Colonic mucosa (tissue), 4 donors: ENCODE results near the gene TEX10. TPM values are rescaled to one million over a fixed set of nuclear protein-coding genes. Genes with fewer than 3 reads are reported as not detected.

Source experiments
- DNase-seq: peaks from one replicate; pipeline ENCODE4 v3.0.0-alpha.2; 2020
- H3K27ac ChIP-seq: fragments of 200-600 bp; one replicate; pipeline ENCODE4 v1.8.0; 2021
- H3K27me3 ChIP-seq: fragments of 200-600 bp; one replicate; pipeline ENCODE4 v1.8.0; 2021
- H3K36me3 ChIP-seq: fragments of 200-600 bp; one replicate; pipeline ENCODE4 v1.8.0; 2021
- H3K4me1 ChIP-seq: fragments of 200-600 bp; one replicate; pipeline ENCODE4 v1.8.0; 2021; ENCODE audit warnings: mild to moderate bottlenecking
- H3K4me3 ChIP-seq: fragments of 200-600 bp; one replicate; pipeline ENCODE4 v1.8.0; 2021
- H3K9ac ChIP-seq, 2 donors: one replicate each; pipeline ENCODE4 v1.7.0; 2013; ENCODE audit warnings: control low read depth in 2 of 2, low read depth in 2 of 2, low read length in 2 of 2
- H3K9me3 ChIP-seq: fragments of 200-600 bp; one replicate; pipeline ENCODE4 v1.8.0; 2021
- intact Hi-C: fragments of 100-400 bp; cut with DNase I; formaldehyde crosslinking; loops from one replicate; pipeline ENCODE4 v1.14.1; 2022
- total RNA-seq, 2 donors: library from RNA; stranded (reverse); fragmentation: NEBNext Ultra II Directional in 1 of 2; extraction: Animal tissue kit (Norgen Biotek cat#: 25700) in 1 of 2; gene quantifications; one replicate each; pipeline ENCODE4 v1.2.1, GENCODE V29; 2021
- TF ChIP-seq, protein P1 (sequence below): fragments of 200-600 bp; IDR thresholded peaks from one replicate; pipeline ENCODE4 v1.8.0; 2022; ENCODE audit warnings: antibody characterized with exemption, mild to moderate bottlenecking
- donor health status: healthy.
- donor health status: DM: no; HTN: no; CAD: no.
- donor health status: DM: no; HTN: no; CAD: no.

The TEX10 gene
- total RNA-seq, 2 donors from 2014 or later = 8.3 to 11.5 TPM

DNA sequence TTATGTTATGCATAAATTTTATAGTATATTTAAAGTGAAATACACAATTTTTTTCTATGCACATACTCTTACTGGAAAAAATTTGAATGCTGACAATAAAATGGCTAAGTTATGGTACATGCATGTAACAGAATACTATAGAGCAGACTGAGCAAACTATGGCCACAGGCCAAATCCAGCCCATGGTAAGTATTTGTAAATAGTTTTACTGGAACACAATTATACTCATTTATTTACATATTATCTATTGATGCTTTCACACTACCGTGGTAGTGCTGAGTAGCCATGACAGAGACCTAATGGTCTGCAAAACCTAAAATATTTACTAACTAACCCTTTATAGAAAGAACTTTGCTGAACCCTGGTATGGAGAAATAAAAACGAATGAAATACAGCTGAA is 45.7 kb downstream of the TEX10 start:
- TF ChIP-seq, protein P1, sequence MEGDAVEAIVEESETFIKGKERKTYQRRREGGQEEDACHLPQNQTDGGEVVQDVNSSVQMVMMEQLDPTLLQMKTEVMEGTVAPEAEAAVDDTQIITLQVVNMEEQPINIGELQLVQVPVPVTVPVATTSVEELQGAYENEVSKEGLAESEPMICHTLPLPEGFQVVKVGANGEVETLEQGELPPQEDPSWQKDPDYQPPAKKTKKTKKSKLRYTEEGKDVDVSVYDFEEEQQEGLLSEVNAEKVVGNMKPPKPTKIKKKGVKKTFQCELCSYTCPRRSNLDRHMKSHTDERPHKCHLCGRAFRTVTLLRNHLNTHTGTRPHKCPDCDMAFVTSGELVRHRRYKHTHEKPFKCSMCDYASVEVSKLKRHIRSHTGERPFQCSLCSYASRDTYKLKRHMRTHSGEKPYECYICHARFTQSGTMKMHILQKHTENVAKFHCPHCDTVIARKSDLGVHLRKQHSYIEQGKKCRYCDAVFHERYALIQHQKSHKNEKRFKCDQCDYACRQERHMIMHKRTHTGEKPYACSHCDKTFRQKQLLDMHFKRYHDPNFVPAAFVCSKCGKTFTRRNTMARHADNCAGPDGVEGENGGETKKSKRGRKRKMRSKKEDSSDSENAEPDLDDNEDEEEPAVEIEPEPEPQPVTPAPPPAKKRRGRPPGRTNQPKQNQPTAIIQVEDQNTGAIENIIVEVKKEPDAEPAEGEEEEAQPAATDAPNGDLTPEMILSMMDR = no peak
- no peaks in the 10 kb centered on the region for H3K27me3 ChIP-seq
- no peaks in the 10 kb centered on the region for H3K4me1 ChIP-seq
- peaks cover under 1% of the 10 kb centered on the region for H3K36me3 ChIP-seq
- H3K9ac ChIP-seq = no peak overlapping the region
- no peaks in the 10 kb centered on the region for H3K9me3 ChIP-seq
- no peak for DNase-seq
- no peak overlapping the region for H3K27ac ChIP-seq
- intact Hi-C loops = no loop called here
- H3K4me3 ChIP-seq = no peak overlapping the region

DNA sequence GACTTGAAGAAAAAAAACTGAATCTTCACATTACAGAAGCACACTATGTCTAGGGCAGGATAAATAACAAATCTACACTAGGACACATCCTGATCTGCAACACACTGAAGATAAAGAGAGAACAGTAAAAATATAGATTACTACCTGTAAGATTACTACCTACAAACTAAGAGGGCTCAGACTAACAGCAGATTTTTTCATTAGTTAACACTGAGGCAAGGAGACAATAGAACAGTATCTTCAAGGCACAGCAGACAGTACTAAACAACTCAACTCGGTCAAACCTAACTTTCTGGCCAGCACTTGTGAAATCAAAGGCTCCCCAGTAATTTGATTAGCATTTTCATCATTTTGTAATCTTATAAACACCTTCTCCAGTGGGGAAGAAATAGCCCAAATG is 46.5 kb downstream of the TEX10 start:
- Histone ChIP-seq H3K27me3 (no peaks in the 10 kb centered on the region), H3K4me3 (no peak overlapping the region), H3K9me3 (no peaks in the 10 kb centered on the region), H3K4me1 (no peaks in the 10 kb centered on the region), H3K27ac (no peak overlapping the region), H3K36me3 (peaks cover 5% of the 10 kb centered on the region), H3K9ac (no peak overlapping the region)
- TF ChIP-seq, protein P1 = no peak
- DNase-seq = no peak
- intact Hi-C loops = no loop called here

DNA sequence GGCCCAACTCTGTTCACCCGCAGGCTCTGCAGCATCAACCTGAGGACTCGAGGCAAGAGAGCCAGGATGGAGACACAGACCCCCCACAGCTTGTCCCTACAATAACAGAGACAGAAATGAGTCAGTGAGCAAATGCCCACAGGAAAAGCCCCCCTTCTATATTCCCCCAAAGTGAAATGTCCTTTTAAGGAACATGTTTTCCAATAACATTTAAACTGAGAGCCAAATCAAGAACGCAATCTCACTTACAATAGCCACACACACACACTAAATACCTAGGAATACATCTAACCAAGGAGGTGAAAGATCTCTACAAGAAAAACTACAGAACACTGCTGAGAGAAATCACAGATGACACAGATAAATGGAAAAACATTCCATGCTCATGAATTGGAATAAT is 49.0 kb downstream of the TEX10 start:
- TF ChIP-seq, protein P1 = no peak
- Histone ChIP-seq H3K9me3 (no peaks in the 10 kb centered on the region), H3K4me3 (no peak overlapping the region), H3K36me3 (peaks cover 5% of the 10 kb centered on the region), H3K9ac (no peak overlapping the region), H3K27ac (no peak overlapping the region), H3K4me1 (no peaks in the 10 kb centered on the region), H3K27me3 (no peaks in the 10 kb centered on the region)
- no peak for DNase-seq
- intact Hi-C loops = no loop called here

DNA sequence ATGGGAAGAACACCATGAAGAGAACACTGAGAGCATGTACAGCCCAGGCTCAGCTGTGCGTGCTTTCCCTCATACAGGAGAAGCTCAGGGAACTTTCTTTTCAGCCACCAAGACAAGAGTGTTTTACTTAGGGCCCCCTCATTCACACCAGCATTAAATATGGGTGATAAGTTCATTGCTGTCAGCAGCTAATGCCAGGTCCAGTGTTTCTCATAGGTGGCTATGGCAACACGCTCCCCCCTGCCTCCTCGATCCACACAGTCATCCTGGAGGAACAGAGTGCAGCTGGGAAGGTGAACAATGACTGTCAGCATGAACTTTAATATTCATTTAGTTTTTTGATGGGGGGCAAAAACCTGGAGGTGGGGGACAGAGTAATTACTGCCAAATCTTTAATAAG is 54.4 kb downstream of the TEX10 start:
- no peaks in the 10 kb centered on the region for H3K9me3 ChIP-seq
- intact Hi-C loops = no loop called here
- H3K4me3 ChIP-seq = no peak overlapping the region
- no peak overlapping the region for H3K9ac ChIP-seq
- peaks cover 5% of the 10 kb centered on the region for H3K36me3 ChIP-seq
- no peaks in the 10 kb centered on the region for H3K4me1 ChIP-seq
- H3K27me3 ChIP-seq = no peaks in the 10 kb centered on the region
- TF ChIP-seq, protein P1 = no peak
- no peak overlapping the region for H3K27ac ChIP-seq
- DNase-seq = no peak

DNA sequence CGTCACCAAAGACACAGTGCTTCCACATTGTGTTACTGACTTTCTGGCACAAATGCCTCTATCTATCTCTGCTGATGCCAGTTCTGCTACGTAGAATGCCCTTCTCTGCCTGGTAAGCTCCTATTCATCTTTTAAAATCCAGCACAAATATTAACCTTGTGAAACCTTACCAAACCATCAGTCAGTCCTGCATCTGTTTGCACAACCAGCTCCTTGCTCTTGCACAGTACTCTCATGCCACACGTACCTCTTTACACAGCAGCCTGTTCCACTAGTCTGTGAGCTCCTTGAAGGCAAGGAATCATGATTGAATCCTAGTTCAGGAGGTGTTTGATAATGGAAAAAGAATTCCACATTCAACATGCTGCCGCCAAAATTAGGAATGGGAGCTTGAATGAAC is 56.3 kb downstream of the TEX10 start:
- no peaks in the 10 kb centered on the region for H3K36me3 ChIP-seq
- no peaks in the 10 kb centered on the region for H3K9me3 ChIP-seq
- H3K4me3 ChIP-seq = no peak overlapping the region
- TF ChIP-seq, protein P1 = no peak
- intact Hi-C loops = no loop called here
- H3K9ac ChIP-seq = no peak overlapping the region
- no peaks in the 10 kb centered on the region for H3K27me3 ChIP-seq
- H3K27ac ChIP-seq = no peak overlapping the region
- H3K4me1 ChIP-seq = no peaks in the 10 kb centered on the region
- no peak for DNase-seq

DNA sequence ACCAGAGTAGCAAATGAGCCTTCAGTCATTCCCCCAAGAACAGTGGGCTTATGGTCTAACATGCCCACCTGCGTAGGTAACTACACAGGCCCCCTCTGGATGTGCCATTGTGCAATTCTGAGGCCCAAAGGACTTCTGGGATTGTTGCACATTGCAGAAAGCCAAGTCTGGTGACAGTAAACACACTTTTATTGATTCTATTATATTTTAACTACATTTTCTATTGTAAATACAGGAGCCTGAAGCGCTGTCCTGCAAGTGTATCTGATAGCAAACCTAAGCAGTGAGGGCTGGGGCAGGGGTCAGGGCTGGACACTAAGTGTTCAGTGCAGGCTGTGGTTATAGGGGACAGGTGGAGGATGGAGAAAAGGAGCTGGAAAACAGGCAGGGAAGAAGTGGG is 57.5 kb downstream of the TEX10 start:
- Histone ChIP-seq H3K36me3 (no peaks in the 10 kb centered on the region), H3K27ac (no peak overlapping the region), H3K4me1 (no peaks in the 10 kb centered on the region), H3K9ac (no peak overlapping the region), H3K9me3 (no peaks in the 10 kb centered on the region), H3K4me3 (no peak overlapping the region), H3K27me3 (no peaks in the 10 kb centered on the region)
- TF ChIP-seq, protein P1 = no peak
- intact Hi-C loops = no loop called here
- DNase-seq = no peak
